Testis (tissue), 2 donors: ENCODE data around the gene FAM240B.

Experiments used
- POLR2A ChIP-seq: fragments of 450-650 bp; IDR thresholded peaks from one replicate; pipeline ENCODE4 v1.6.1; 2017; ENCODE audit warnings: antibody characterized with exemption, mild to moderate bottlenecking, moderate library complexity
- TF ChIP-seq, protein P1 (sequence below), 3 experiments: fragments of 450-650 bp in 2 of 3; fragments of 200-600 bp in 1 of 3; sonication (generic) in 1 of 3; IDR thresholded peaks; one replicate each; pipeline ENCODE4 v1.5.1; 2016 to 2019; ENCODE audit warnings: antibody characterized with exemption in 3 of 3, mild to moderate bottlenecking in 2 of 3, moderate library complexity in 1 of 3

DNA sequence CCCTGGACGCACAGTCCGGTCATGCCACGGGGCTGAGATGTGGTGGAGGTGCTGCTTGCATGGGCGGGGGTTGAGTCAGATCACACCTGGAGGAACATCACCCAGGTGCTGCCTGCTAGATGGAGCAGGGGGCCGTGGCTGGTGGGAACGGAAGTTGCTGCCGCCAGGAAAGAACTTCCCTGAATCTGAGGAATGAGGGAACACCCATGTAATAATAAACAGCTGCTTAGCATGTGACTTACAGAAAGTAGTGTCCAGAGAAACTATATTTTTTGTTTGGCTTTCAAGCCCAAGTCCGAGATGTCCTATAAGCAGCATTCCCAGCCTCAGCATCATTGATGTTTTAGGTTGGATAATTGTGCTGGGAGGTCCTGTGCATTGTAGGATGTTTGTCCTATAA, 27.1 kb upstream of the FAM240B start:
- TF ChIP-seq, protein P1, sequence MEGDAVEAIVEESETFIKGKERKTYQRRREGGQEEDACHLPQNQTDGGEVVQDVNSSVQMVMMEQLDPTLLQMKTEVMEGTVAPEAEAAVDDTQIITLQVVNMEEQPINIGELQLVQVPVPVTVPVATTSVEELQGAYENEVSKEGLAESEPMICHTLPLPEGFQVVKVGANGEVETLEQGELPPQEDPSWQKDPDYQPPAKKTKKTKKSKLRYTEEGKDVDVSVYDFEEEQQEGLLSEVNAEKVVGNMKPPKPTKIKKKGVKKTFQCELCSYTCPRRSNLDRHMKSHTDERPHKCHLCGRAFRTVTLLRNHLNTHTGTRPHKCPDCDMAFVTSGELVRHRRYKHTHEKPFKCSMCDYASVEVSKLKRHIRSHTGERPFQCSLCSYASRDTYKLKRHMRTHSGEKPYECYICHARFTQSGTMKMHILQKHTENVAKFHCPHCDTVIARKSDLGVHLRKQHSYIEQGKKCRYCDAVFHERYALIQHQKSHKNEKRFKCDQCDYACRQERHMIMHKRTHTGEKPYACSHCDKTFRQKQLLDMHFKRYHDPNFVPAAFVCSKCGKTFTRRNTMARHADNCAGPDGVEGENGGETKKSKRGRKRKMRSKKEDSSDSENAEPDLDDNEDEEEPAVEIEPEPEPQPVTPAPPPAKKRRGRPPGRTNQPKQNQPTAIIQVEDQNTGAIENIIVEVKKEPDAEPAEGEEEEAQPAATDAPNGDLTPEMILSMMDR (IDR thresholded peaks at IDR 0.05), result no peak
- TF ChIP-seq POLR2A, result no peak
